K562 (cell line): ENCODE data around the gene RNF224. TPM values are rescaled to one million over a fixed set of nuclear protein-coding genes. Genes with fewer than 3 reads are reported as not detected.

Experiments used
- BRCA1 ChIP-seq, 2 experiments: fragments of 450-650 bp in 1 of 2; sonication (generic) in 1 of 2; formaldehyde crosslinking in 1 of 2; IDR thresholded peaks; 2 replicates each; pipeline versions ENCODE4 v1.5.0 to v1.6.1; 2017 to 2020; ENCODE audit warnings: mild to moderate bottlenecking in 1 of 2, missing genetic modification reagents in 1 of 2
- CHD1 ChIP-seq: fragments of 200-600 bp; sonication (generic); IDR thresholded peaks from one replicate; pipeline ENCODE4 v1.6.1; 2012; ENCODE audit warnings: mild to moderate bottlenecking, moderate library complexity, low read length, inconsistent platforms
- CREB1 ChIP-seq, 2 experiments: sonication (generic) in 1 of 2; formaldehyde crosslinking in 1 of 2; IDR thresholded peaks; 2 replicates each; pipeline versions ENCODE4 v1.6.1 to v1.8.0; 2012 to 2022; ENCODE audit warnings: inconsistent platforms in 1 of 2, mild to moderate bottlenecking in 1 of 2, missing genetic modification reagents in 1 of 2, moderate library complexity in 1 of 2
- EGR1 ChIP-seq: fragments of 450-650 bp; conservative IDR thresholded peaks from 2 replicates; pipeline ENCODE4 v1.6.1; 2017; ENCODE audit warnings: mild to moderate bottlenecking
- EP300 ChIP-seq: IDR thresholded peaks from 2 replicates; pipeline ENCODE4 v1.6.1; 2012; ENCODE audit warnings: low read length, improper control_type of control experiment
- GTF3C2 ChIP-seq: IDR thresholded peaks from 3 replicates; pipeline ENCODE4 v1.6.1; 2011; ENCODE audit warnings: borderline replicate concordance, mild to moderate bottlenecking, moderate library complexity; ENCODE audit not compliant: insufficient read length; ENCODE audit errors: extremely low read depth
- HLTF ChIP-seq: fragments of 450-650 bp; IDR thresholded peaks from 2 replicates; pipeline ENCODE4 v1.6.1; 2016
- MAX ChIP-seq: sonication (generic); formaldehyde crosslinking; IDR thresholded peaks from 2 replicates; pipeline ENCODE4 v1.9.0; 2022; ENCODE audit warnings: mild to moderate bottlenecking, missing genetic modification reagents
- MTA1 ChIP-seq: fragments of 450-650 bp; IDR thresholded peaks from 2 replicates; pipeline ENCODE4 v1.6.1; 2017; ENCODE audit warnings: borderline replicate concordance
- NR2C2 ChIP-seq, 2 experiments: fragments of 200-800 bp in 1 of 2; sonication (Bioruptor generic) in 1 of 2; sonication (generic) in 1 of 2; formaldehyde crosslinking in 1 of 2; IDR thresholded peaks; 2 replicates each; pipeline versions ENCODE4 v1.6.1 to v1.8.0; 2016 to 2022; ENCODE audit warnings: mild to moderate bottlenecking in 1 of 2, missing compliant biosample characterization in 1 of 2, missing genetic modification characterization in 1 of 2, missing genetic modification reagents in 1 of 2
- PCBP1 ChIP-seq: fragments of 200-400 bp; formaldehyde crosslinking; IDR thresholded peaks from 2 replicates; pipeline ENCODE4 v1.6.1; 2018; ENCODE audit warnings: mild to moderate bottlenecking, low read depth, low read length; ENCODE audit not compliant: poor library complexity, severe bottlenecking
- PHF20 ChIP-seq: fragments of 450-650 bp; IDR thresholded peaks from 2 replicates; pipeline ENCODE4 v1.6.1; 2018; ENCODE audit not compliant: partially characterized antibody
- THAP7 ChIP-seq: fragments of 250-450 bp; sonication (Bioruptor Pico); IDR thresholded peaks from 2 replicates; pipeline ENCODE4 v1.5.0; 2021
- ZNF407 ChIP-seq: fragments of 450-650 bp; IDR thresholded peaks from 2 replicates; pipeline ENCODE4 v1.6.1; 2016; ENCODE audit warnings: low read depth
- ZNF77 ChIP-seq: fragments of 250-450 bp; sonication (Bioruptor Pico); IDR thresholded peaks from 2 replicates; pipeline ENCODE4 v1.5.0; 2020
- ZZZ3 ChIP-seq: fragments of 450-650 bp; IDR thresholded peaks from 2 replicates; pipeline ENCODE4 v1.6.1; 2016; ENCODE audit warnings: antibody characterized with exemption, mild to moderate bottlenecking, moderate library complexity
- polyA plus RNA-seq, 8 experiments: library from polyadenylated mRNA; depleted of rRNA in 4 of 8; stranded (reverse) in 5 of 8; unstranded in 3 of 8; fragments of >200 nt; fragmentation: Nextera tagmentation in 2 of 8; fragmentation: Illumina TruSeq in 1 of 8; extraction: Ambion mirVana in 2 of 8; extraction: Trizol in 1 of 8; gene quantifications; 2 replicates each; pipeline versions ENCODE4 v1.2.1 to v1.2.3, GENCODE V29; 2011 to 2014; ENCODE audit warnings: inconsistent platforms in 1 of 8, missing spikeins in 1 of 8
- total RNA-seq, 7 experiments: library from RNA; depleted of rRNA in 6 of 7; stranded (reverse); fragments of >200 nt in 6 of 7; fragmentation: Illumina TruSeq in 2 of 7; extraction: Trizol in 2 of 7; gene quantifications; 2 replicates each; pipeline versions ENCODE4 v1.2.1 to v1.2.3, GENCODE V29; 2011 to 2021; ENCODE audit warnings: low replicate concordance in 1 of 7

RNF224 gene
- total and polyA plus RNA-seq, 9 of the 15 experiments (the other 6 are each of a cell fraction or from before 2014, with no cell fraction given): not detected

GRCh38 chr9:137240318-137240840 is 13.1 kb downstream of the RNF224 start (continued):
- TF ChIP-seq NR2C2 (CRISPR knock-in tag; IDR thresholded peaks at IDR 0.05) (peak; percentile 64; the same call in 1 of the 2 replicates), NR2C2 (tag; IDR thresholded peaks at IDR 0.05) (peak; percentile 80), ZNF407 (no peak), PHF20 (peak; percentile 58), GTF3C2 (no peak), ZZZ3 (no peak), EP300 (no peak), HLTF (peak; percentile 71; the same call in 1 of the 2 replicates), MAX (CRISPR knock-in tag) (peak; percentile 94), PCBP1 (peak; percentile 49), ZNF77 (CRISPR knock-in tag) (no peak), THAP7 (CRISPR knock-in tag) (peak; percentile 71; the same call in 1 of the 2 replicates), CHD1 (peak; percentile 88), CREB1 (IDR thresholded peaks at IDR 0.05) (peak; percentile 40; the same call in 1 of the 2 replicates), CREB1 (CRISPR knock-in tag; IDR thresholded peaks at IDR 0.05) (peak; percentile 65), EGR1 (peak; percentile 78), BRCA1 (IDR thresholded peaks at IDR 0.05) (no peak), BRCA1 (CRISPR knock-in tag; IDR thresholded peaks at IDR 0.05) (no peak), MTA1 (peak; percentile 75)
